HL-60 (cell line): ENCODE measurements around the gene IFITM5.

Experiments
- CTCF ChIP-seq: IDR thresholded peaks from one replicate; pipeline ENCODE4 v1.5.1; 2011; ENCODE audit warnings: low read length, control low read depth, inconsistent platforms; ENCODE audit not compliant: insufficient read depth
- POLR2AphosphoS5 ChIP-seq: IDR thresholded peaks from 2 replicates; pipeline ENCODE4 v1.6.1; 2012; ENCODE audit warnings: low read depth
- SPI1 ChIP-seq: IDR thresholded peaks from 2 replicates; pipeline ENCODE4 v1.6.1; 2012; ENCODE audit warnings: low read depth, mild to moderate bottlenecking, borderline replicate concordance

- TF ChIP-seq CTCF (peak; percentile 28), POLR2AphosphoS5 (no peak), SPI1 (no peak)
Observed at GRCh38 chr11:304915-305843, 5.9 kb upstream of the IFITM5 start.
